Fibroblast of lung (primary cell): ENCODE data around the gene TMEM196.

ENCODE experiments used
- CTCF ChIP-seq, 2 donors: IDR thresholded peaks in 1 of 2; conservative IDR thresholded peaks in 1 of 2; 1 replicate in 1 of 2; 2 replicates in 1 of 2; pipeline ENCODE4 v1.5.1; 2011 to 2012; ENCODE audit warnings: low read length in 2 of 2, control low read depth in 1 of 2, inconsistent platforms in 1 of 2, low read depth in 1 of 2, mild to moderate bottlenecking in 1 of 2
- EZH2 ChIP-seq: IDR thresholded peaks from 2 replicates; pipeline ENCODE4 v1.5.1; 2012; ENCODE audit warnings: low read length, control low read depth, mild to moderate bottlenecking; ENCODE audit errors: missing control alignments

- no peak for TF ChIP-seq CTCF (conservative IDR thresholded peaks at IDR 0.05 in 1 of 2, IDR thresholded peaks at IDR 0.05 in 1 of 2; ENCODE audit: low read depth in 1 of 2, low read length in 2 of 2)
- TF ChIP-seq EZH2 = no peak
Measured at GRCh38 chr7:19816128-19816527, 42.7 kb upstream of the TMEM196 start.
